Calu3 (cell line): ENCODE results near the gene TNFRSF25. TPM values are rescaled to one million over a fixed set of nuclear protein-coding genes. Genes with fewer than 3 reads are reported as not detected.
"Not testable (repeated sequence)": the region's sequence is repeated elsewhere in the genome, so short reads cannot be mapped to it uniquely, and the experiment has no call there.

ENCODE experiments used
- BruUV-seq: library from RNA; stranded (reverse); fragments of 400-500 nt; replicated peaks from 2 replicates; lab custom pipeline; 2021; lab: Mats Ljungman, UMichigan
- CTCF ChIA-PET: fragments of 300-600 bp; sonication (Branson Sonifier 250); formaldehyde crosslinking; loops from one replicate; lab custom pipeline; 2022; ENCODE audit warnings: antibody characterized with exemption; lab: Charles Lee
- DNase-seq: peaks from one replicate; pipeline ENCODE4 v3.0.0; 2022
- H3K27ac Mint-ChIP-seq: one replicate; pipeline ENCODE4 v1.8.0; 2022; ENCODE audit warnings: mixed read lengths; ENCODE audit not compliant: unreplicated experiment
- H3K27me3 Mint-ChIP-seq: one replicate; pipeline ENCODE4 v1.8.0; 2022; ENCODE audit warnings: mixed read lengths; ENCODE audit not compliant: unreplicated experiment
- H3K36me3 Mint-ChIP-seq: one replicate; pipeline ENCODE4 v1.8.0; 2022; ENCODE audit warnings: mild to moderate bottlenecking, moderate library complexity, mixed read lengths; ENCODE audit not compliant: insufficient read depth, unreplicated experiment
- H3K4me1 Mint-ChIP-seq: one replicate; pipeline ENCODE4 v1.8.0; 2022; ENCODE audit warnings: mild to moderate bottlenecking, low read depth, mixed read lengths; ENCODE audit not compliant: unreplicated experiment
- H3K4me3 Mint-ChIP-seq: one replicate; pipeline ENCODE4 v1.8.0; 2022; ENCODE audit warnings: mild to moderate bottlenecking, low read depth, moderate library complexity, mixed read lengths; ENCODE audit not compliant: unreplicated experiment
- H3K9me3 Mint-ChIP-seq: one replicate; pipeline ENCODE4 v1.8.0; 2022; ENCODE audit warnings: low read depth, mixed read lengths; ENCODE audit not compliant: unreplicated experiment
- CTCF ChIP-seq: fragments of 200-600 bp; IDR thresholded peaks from one replicate; pipeline ENCODE4 v1.8.0; 2022; ENCODE audit warnings: antibody characterized with exemption; ENCODE audit not compliant: unreplicated experiment
- intact Hi-C: fragments of 100-400 bp; cut with micrococcal nuclease; formaldehyde crosslinking; loops from one replicate; pipeline ENCODE4 v1.10.0; 2022; ENCODE audit not compliant: unreplicated experiment
- total RNA-seq: library from RNA; stranded (reverse); gene quantifications from 2 replicates; pipeline ENCODE4 v1.2.3, GENCODE V29; 2022

TNFRSF25 gene
- total RNA-seq, 1 experiment from 2014 or later, result 6.4 TPM

GRCh38 chr1:6440198-6441126 lies 25.5 kb downstream of the TNFRSF25 start:
- no peak overlapping the region for H3K27ac Mint-ChIP-seq
- no peaks in the 10 kb centered on the region for H3K4me1 Mint-ChIP-seq
- no peak overlapping the region for H3K4me3 Mint-ChIP-seq
- DNase-seq, result peak; percentile 75
- CTCF ChIA-PET, result interaction anchor here (0.6 to 1.2 kb wide), 7 partner anchors 10 to 194 kb away, joined by 3 to 5 read pairs (median 3); no protein-coding TSS in a partner anchor
- intact Hi-C loops, result no loop called here
- H3K36me3 Mint-ChIP-seq, result no peaks in the 10 kb centered on the region
- TF ChIP-seq CTCF, result peak; percentile 29
- no TSS peak for BruUV-seq
- no peaks in the 10 kb centered on the region for H3K9me3 Mint-ChIP-seq
- H3K27me3 Mint-ChIP-seq, result peaks cover 32% of the 10 kb centered on the region

GRCh38 chr1:6438047-6438525 lies 27.9 kb downstream of the TNFRSF25 start:
- intact Hi-C loops, result loop anchor here (2.0 to 5.0 kb wide), 2 partner anchors 15 to 191 kb away; no protein-coding TSS in a partner anchor
- no peaks in the 10 kb centered on the region for H3K36me3 Mint-ChIP-seq
- CTCF ChIA-PET, result interaction anchor here (1.0 to 2.4 kb wide), 5 partner anchors 15 to 193 kb away, joined by 3 to 9 read pairs (median 4); partner anchors contain the start of gene HES2
- no peaks in the 10 kb centered on the region for H3K9me3 Mint-ChIP-seq
- H3K4me1 Mint-ChIP-seq, result no peaks in the 10 kb centered on the region
- H3K4me3 Mint-ChIP-seq, result no peak overlapping the region
- TF ChIP-seq CTCF, result peak; percentile 86
- DNase-seq, result peak; percentile 77
- H3K27me3 Mint-ChIP-seq, result peaks cover 43% of the 10 kb centered on the region
- no peak overlapping the region for H3K27ac Mint-ChIP-seq
- BruUV-seq, result no TSS peak

- not testable (repeated sequence) for H3K36me3 Mint-ChIP-seq, H3K4me1 Mint-ChIP-seq, H3K4me3 Mint-ChIP-seq, H3K9me3 Mint-ChIP-seq, BruUV-seq, H3K27ac Mint-ChIP-seq
- CTCF ChIA-PET, result interaction anchor here (0.6 to 2.4 kb wide), 9 partner anchors 14 to 192 kb away, joined by 3 to 9 read pairs (median 4); partner anchors contain the start of gene HES2
- TF ChIP-seq CTCF, result peak; percentile 37
- peak; percentile 67 for DNase-seq
- intact Hi-C loops, result loop anchor here (5.0 kb wide), 1 partner anchor 190 kb away; no protein-coding TSS in a partner anchor
- H3K27me3 Mint-ChIP-seq, result peaks cover 43% of the 10 kb centered on the region
Measured at GRCh38 chr1:6437012-6437700, 28.8 kb downstream of the TNFRSF25 start.

- H3K4me1 Mint-ChIP-seq, H3K9me3 Mint-ChIP-seq, H3K27ac Mint-ChIP-seq, H3K4me3 Mint-ChIP-seq, H3K36me3 Mint-ChIP-seq, CTCF ChIA-PET, DNase-seq, BruUV-seq: not testable (repeated sequence)
- peaks cover 45% of the 10 kb centered on the region for H3K27me3 Mint-ChIP-seq
- intact Hi-C loops, result loop anchor here (5.0 kb wide), 1 partner anchor 189 kb away; no protein-coding TSS in a partner anchor
Measured at GRCh38 chr1:6436277-6436676, 29.7 kb downstream of the TNFRSF25 start.
